SK-N-SH (cell line): ENCODE results near the gene DNMT3A. TPM values are rescaled to one million over a fixed set of nuclear protein-coding genes. Genes with fewer than 3 reads are reported as not detected.

Source experiments
- CTCF ChIA-PET: fragments of 300-600, 350-600 bp; formaldehyde crosslinking; extraction: SDS; loops from one replicate; lab custom pipeline; 2021; lab: Yijun Ruan, JAX
- POLR2A ChIA-PET: fragments of 350-600 bp; sonication (Branson Sonifier 250); formaldehyde crosslinking; extraction: SDS; loops from one replicate; lab custom pipeline; 2020; ENCODE audit warnings: antibody characterized with exemption, inconsistent platforms; lab: Yijun Ruan, JAX
- DNase-seq: peaks from one replicate; pipeline ENCODE4 v3.0.0; 2012
- H2AFZ ChIP-seq: fragments of 200-600 bp; sonication (generic); 2 replicates; pipeline ENCODE4 v1.8.1; 2016; ENCODE audit warnings: antibody characterized with exemption, mild to moderate bottlenecking, low read depth
- H3F3A ChIP-seq: fragments of 200-600 bp; sonication (generic); replicated peaks from 2 replicates; pipeline ENCODE3; 2016; ENCODE audit warnings: antibody characterized with exemption, mild to moderate bottlenecking; ENCODE audit not compliant: insufficient read depth
- H3K27ac ChIP-seq, 2 experiments: fragments of 200-500 bp in 1 of 2; fragments of 200-600 bp in 1 of 2; sonication (Bioruptor generic) in 1 of 2; sonication (generic), shearing (Covaris generic) in 1 of 2; 2 replicates each; pipeline versions ENCODE4 v1.5.1 to v1.6.1; 2014 to 2016; ENCODE audit warnings: low read depth in 2 of 2, inconsistent platforms in 1 of 2, low read length in 1 of 2, mild to moderate bottlenecking in 1 of 2, mixed read lengths in 1 of 2
- H3K27me3 ChIP-seq: fragments of 200-600 bp; sonication (generic), shearing (Covaris generic); 2 replicates; pipeline ENCODE4 v1.6.1; 2016; ENCODE audit warnings: mixed run types; ENCODE audit not compliant: insufficient read depth
- H3K36me3 ChIP-seq, 2 experiments: fragments of 200-500 bp in 1 of 2; fragments of 200-600 bp in 1 of 2; sonication (Bioruptor generic) in 1 of 2; sonication (generic) in 1 of 2; replicated peaks in 1 of 2; 2 replicates each; pipeline versions ENCODE3 to v1.5.1; 2014 to 2016; ENCODE audit warnings: low read length in 1 of 2, mild to moderate bottlenecking in 1 of 2; ENCODE audit not compliant: insufficient read depth in 2 of 2, control insufficient read depth in 1 of 2
- H3K4me1 ChIP-seq, 2 experiments: fragments of 200-500 bp in 1 of 2; fragments of 200-600 bp in 1 of 2; sonication (Bioruptor generic) in 1 of 2; sonication (generic), shearing (Covaris generic) in 1 of 2; 2 replicates each; pipeline versions ENCODE4 v1.5.1 to v1.6.1; 2014 to 2016; ENCODE audit warnings: low read depth in 1 of 2, low read length in 1 of 2, mixed run types in 1 of 2; ENCODE audit not compliant: insufficient read depth in 2 of 2, control insufficient read depth in 1 of 2
- H3K4me2 ChIP-seq: fragments of 200-600 bp; sonication (generic), shearing (Covaris generic); 2 replicates; pipeline ENCODE4 v1.6.1; 2017; ENCODE audit warnings: mixed run types
- H3K4me3 ChIP-seq, 2 experiments: fragments of 200-500 bp in 1 of 2; fragments of 200-600 bp in 1 of 2; sonication (Bioruptor generic) in 1 of 2; sonication (generic), shearing (Covaris generic) in 1 of 2; 2 replicates each; pipeline versions ENCODE4 v1.5.1 to v1.8.1; 2014 to 2016; ENCODE audit warnings: low read depth in 2 of 2, inconsistent platforms in 1 of 2, low read length in 1 of 2, mild to moderate bottlenecking in 1 of 2, mixed read lengths in 1 of 2, moderate library complexity in 1 of 2
- H3K79me2 ChIP-seq: fragments of 200-600 bp; sonication (generic); 2 replicates; pipeline ENCODE4 v1.8.1; 2017; ENCODE audit warnings: mild to moderate bottlenecking; ENCODE audit not compliant: insufficient read depth
- H3K9ac ChIP-seq: fragments of 200-600 bp; sonication (generic); 2 replicates; pipeline ENCODE4 v1.6.1; 2017; ENCODE audit warnings: mixed run types
- H3K9me2 ChIP-seq: fragments of 200-600 bp; sonication (generic); 2 replicates; pipeline ENCODE4 v1.6.1; 2017; ENCODE audit warnings: mixed run types
- H3K9me3 ChIP-seq: fragments of 200-600 bp; sonication (generic); 2 replicates; pipeline ENCODE4 v1.6.1; 2017; ENCODE audit warnings: mixed run types, mild to moderate bottlenecking, moderate library complexity
- H4K20me1 ChIP-seq: fragments of 200-600 bp; sonication (generic); 2 replicates; pipeline ENCODE4 v1.6.1; 2017; ENCODE audit warnings: mild to moderate bottlenecking, mixed run types; ENCODE audit not compliant: insufficient read depth
- CHD2 ChIP-seq: fragments of 150-350 bp; IDR thresholded peaks from 2 replicates; pipeline ENCODE4 v1.6.1; 2018; ENCODE audit warnings: low read length; ENCODE audit not compliant: partially characterized antibody
- EP300 ChIP-seq, 2 experiments: IDR thresholded peaks; 2 replicates each; pipeline versions ENCODE4 v1.4.0 to v1.6.1; 2012; ENCODE audit warnings: borderline replicate concordance in 1 of 2, low read depth in 1 of 2, low read length in 1 of 2
- EZH2phosphoT487 ChIP-seq: fragments of 200-600 bp; sonication (generic); IDR thresholded peaks from 2 replicates; pipeline ENCODE4 v1.6.1; 2017; ENCODE audit warnings: low read depth, mixed run types, mild to moderate bottlenecking, antibody characterized with exemption, moderate library complexity, borderline replicate concordance
- MEF2A ChIP-seq: IDR thresholded peaks from 2 replicates; pipeline ENCODE4 v1.4.0; 2012; ENCODE audit warnings: low read depth, borderline replicate concordance
- REST ChIP-seq: IDR thresholded peaks from 2 replicates; pipeline ENCODE4 v1.6.1; 2012; ENCODE audit warnings: mild to moderate bottlenecking, low read depth, low read length, moderate library complexity
- RFX5 ChIP-seq: IDR thresholded peaks from 2 replicates; pipeline ENCODE4 v1.6.1; 2012; ENCODE audit warnings: mild to moderate bottlenecking, improper control_type of control experiment, low read length
- SMC3 ChIP-seq: IDR thresholded peaks from 2 replicates; pipeline ENCODE4 v1.6.1; 2012; ENCODE audit warnings: low read depth, low read length, improper control_type of control experiment
- YY1 ChIP-seq: IDR thresholded peaks from 2 replicates; pipeline ENCODE4 v1.4.0; 2012; ENCODE audit warnings: low read depth, mild to moderate bottlenecking
- ZBTB33 ChIP-seq: IDR thresholded peaks from 2 replicates; pipeline ENCODE4 v1.4.0; 2012; ENCODE audit warnings: low read depth, borderline replicate concordance
- WGBS: methylation state at CpG from one replicate; pipeline ENCODE4 v1.1.6; 2017; ENCODE audit warnings: low lambda C conversion rate; 5-methylcytosine and 5-hydroxymethylcytosine counted together
- polyA plus RNA-seq, 3 experiments: library from polyadenylated mRNA; depleted of rRNA; stranded (reverse); fragments of >200 nt; gene quantifications; 2 replicates each; pipeline ENCODE4 v1.2.3, GENCODE V29; 2012

The DNMT3A gene
- polyA plus RNA-seq, 1 of the 3 experiments (the other 2 are of a cell fraction) = 5.6 TPM

DNA sequence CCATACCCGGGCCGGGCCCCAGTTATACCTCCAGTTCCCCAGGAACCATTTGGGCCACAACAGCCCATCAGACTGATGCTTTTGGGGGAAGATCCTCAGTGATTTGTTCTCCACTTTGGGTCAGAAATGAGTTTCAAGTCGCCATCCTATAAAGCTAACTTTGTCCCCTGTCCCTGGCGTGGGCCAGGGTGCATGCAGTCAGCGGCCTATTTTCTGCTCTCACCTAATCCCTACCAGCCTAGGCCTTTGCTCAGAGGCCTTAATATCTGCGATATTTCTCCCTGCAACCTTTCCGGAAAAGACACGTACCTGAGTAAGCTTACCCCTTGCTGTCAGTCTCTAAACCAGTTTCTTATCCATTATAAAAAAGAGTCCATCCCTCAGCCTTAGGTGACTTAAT is 7.2 kb downstream of the DNMT3A start:
- POLR2A ChIA-PET = interaction anchor here (1.4 kb wide), 1 partner anchor 20 kb away, joined by 7 read pairs; no protein-coding TSS in a partner anchor
- H4K20me1 ChIP-seq = peaks cover 90% of the 10 kb centered on the region

More for the DNA sequence above, 7.2 kb downstream of the DNMT3A start:
- Histone ChIP-seq H3K27ac (peak overlapping the region in 1 of 2 experiments; percentile 28; a peak in 1 of 4 replicates), H3K9me3 (no peaks in the 10 kb centered on the region), H2AFZ (no peak overlapping the region), H3K79me2 (peaks cover 17% of the 10 kb centered on the region), H3K4me2 (no peak overlapping the region), H3K9me2 (no peaks in the 10 kb centered on the region), H3K9ac (no peak overlapping the region), H3K4me1 (peaks cover 0 to 93% of the 10 kb centered on the region in 2 experiments; a peak in 2 of 4 replicates), H3K27me3 (no peaks in the 10 kb centered on the region), H3K4me3 (no peak overlapping the region), H3K36me3 (peaks cover 0 to 3% of the 10 kb centered on the region in 2 experiments), H3F3A (no peaks in the 10 kb centered on the region)
- DNase-seq = no peak
- 97% methylated on average over 8 of the region's 8 CpGs for WGBS
- CTCF ChIA-PET = interaction anchor here (0.8 to 11.3 kb wide), 6 partner anchors 8 to 386 kb away, joined by 3 to 117 read pairs (median 4); partner anchors contain the start of gene DNMT3A
- no peak for TF ChIP-seq CHD2
- TF ChIP-seq RFX5 = no peak
- TF ChIP-seq REST = no peak
- no peak for TF ChIP-seq ZBTB33
- TF ChIP-seq SMC3 = no peak
- no peak for TF ChIP-seq YY1
- no peak for TF ChIP-seq EP300 (IDR thresholded peaks at IDR 0.05; ENCODE audit: borderline replicate concordance in 1 of 2, low read depth in 1 of 2, low read length in 1 of 2)
- TF ChIP-seq EZH2phosphoT487 = no peak
- TF ChIP-seq MEF2A = no peak
